Measurements from ENCODE around the gene NMD3.
"Not testable (repeated sequence)": the region's sequence is repeated elsewhere in the genome, so short reads cannot be mapped to it uniquely, and the experiment has no call there.

Gene NMD3

GRCh38 chr3:161220850-161221753 lies at the start of gene NMD3:
NMD3 (plus strand) TSS chr3:161221311; CDS start chr3:161222014, 703 bp downstream.
- peak; percentile 85 for DNase-seq

- DNase-seq, result no peak
Observed at GRCh38 chr3:161171639-161172552, 49.2 kb upstream of the NMD3 start.

GRCh38 chr3:161175506-161175905 lies 45.6 kb upstream of the NMD3 start:
- DNase-seq, result no peak

GRCh38 chr3:161177991-161178390 lies 43.1 kb upstream of the NMD3 start:
- DNase-seq, result no peak

- not testable (repeated sequence) for DNase-seq
Observed at GRCh38 chr3:161181371-161181770, 39.7 kb upstream of the NMD3 start.

- DNase-seq, result no peak
Observed at GRCh38 chr3:161187046-161187445, 34.1 kb upstream of the NMD3 start.

- no peak for DNase-seq
Observed at GRCh38 chr3:161197855-161198850, 23.0 kb upstream of the NMD3 start.

GRCh38 chr3:161199926-161200325 lies 21.2 kb upstream of the NMD3 start:
- no peak for DNase-seq

GRCh38 chr3:161203485-161204098 lies 17.5 kb upstream of the NMD3 start:
- DNase-seq, result no peak

- DNase-seq, result no peak
Observed at GRCh38 chr3:161208931-161209330, 12.2 kb upstream of the NMD3 start.

GRCh38 chr3:161212171-161212771 lies 8.8 kb upstream of the NMD3 start:
- no peak for DNase-seq

- DNase-seq, result no peak
Observed at GRCh38 chr3:161212906-161213305, 8.2 kb upstream of the NMD3 start.

GRCh38 chr3:161213644-161214043 lies 7.5 kb upstream of the NMD3 start:
- DNase-seq, result no peak

- no peak for DNase-seq
Observed at GRCh38 chr3:161215185-161215584, 5.9 kb upstream of the NMD3 start.

- no peak for DNase-seq
Observed at GRCh38 chr3:161217496-161217895, 3.6 kb upstream of the NMD3 start.

GRCh38 chr3:161219495-161219894 lies 1.6 kb upstream of the NMD3 start:
- no peak for DNase-seq

GRCh38 chr3:161221806-161222600 lies 892 bp downstream of the NMD3 start:
- DNase-seq, result no peak

GRCh38 chr3:161222662-161223061 lies 1.6 kb downstream of the NMD3 start:
- DNase-seq, result no peak

- no peak for DNase-seq
Observed at GRCh38 chr3:161224786-161225185, 3.7 kb downstream of the NMD3 start.

- no peak for DNase-seq
Observed at GRCh38 chr3:161230621-161231171, 9.6 kb downstream of the NMD3 start.
